GM12878 (cell line): ENCODE data around the gene SBNO2. TPM values are rescaled to one million over a fixed set of nuclear protein-coding genes. Genes with fewer than 3 reads are reported as not detected.

Experiments
- BCL11A ChIP-seq: IDR thresholded peaks from 2 replicates; pipeline ENCODE4 v1.6.1; 2011; ENCODE audit warnings: low read depth, low read length
- CBFB ChIP-seq: IDR thresholded peaks from 2 replicates; pipeline ENCODE4 v1.6.1; 2016; ENCODE audit warnings: antibody characterized with exemption, low read depth
- CBX3 ChIP-seq: fragments of 200-600 bp; sonication (generic); IDR thresholded peaks from 2 replicates; pipeline ENCODE4 v1.6.1; 2016; ENCODE audit warnings: low read depth, borderline replicate concordance
- CREM ChIP-seq: IDR thresholded peaks from 2 replicates; pipeline ENCODE4 v1.6.1; 2014; ENCODE audit warnings: antibody characterized with exemption, low read depth
- IRF4 ChIP-seq: IDR thresholded peaks from 2 replicates; pipeline ENCODE4 v1.6.1; 2011; ENCODE audit warnings: low read depth, low read length
- JUNB ChIP-seq: IDR thresholded peaks from 2 replicates; pipeline ENCODE4 v1.6.1; 2016; ENCODE audit warnings: antibody characterized with exemption, mild to moderate bottlenecking
- KAT2A ChIP-seq: conservative IDR thresholded peaks from 2 replicates; pipeline ENCODE4 v1.6.1; 2011; ENCODE audit warnings: low read depth, low read length; ENCODE audit not compliant: control insufficient read depth
- MEF2B ChIP-seq: fragments of 450-650 bp; IDR thresholded peaks from 2 replicates; pipeline ENCODE4 v1.6.1; 2018; ENCODE audit warnings: mild to moderate bottlenecking, moderate library complexity; ENCODE audit not compliant: partially characterized antibody, poor library complexity, severe bottlenecking
- MTA3 ChIP-seq: IDR thresholded peaks from 2 replicates; pipeline ENCODE4 v1.6.1; 2012; ENCODE audit warnings: low read length, inconsistent platforms, borderline replicate concordance
- MYB ChIP-seq: fragments of 150-350 bp; IDR thresholded peaks from 2 replicates; pipeline ENCODE4 v1.6.1; 2014; ENCODE audit warnings: mild to moderate bottlenecking, low read depth, low read length, borderline replicate concordance
- PML ChIP-seq: IDR thresholded peaks from 2 replicates; pipeline ENCODE4 v1.6.1; 2012; ENCODE audit warnings: low read length, inconsistent platforms
- RAD21 ChIP-seq: IDR thresholded peaks from 2 replicates; pipeline ENCODE4 v1.6.1; 2011; ENCODE audit warnings: mild to moderate bottlenecking, low read depth, low read length, moderate library complexity; ENCODE audit not compliant: insufficient read depth
- RB1 ChIP-seq: fragments of 450-650 bp; formaldehyde crosslinking; IDR thresholded peaks from 2 replicates; pipeline ENCODE4 v1.6.1; 2017; ENCODE audit warnings: mild to moderate bottlenecking, borderline replicate concordance
- RFX5 ChIP-seq: IDR thresholded peaks from 2 replicates; pipeline ENCODE4 v1.6.1; 2011; ENCODE audit warnings: low read depth, low read length, improper control_type of control experiment
- SIN3A ChIP-seq: IDR thresholded peaks from 2 replicates; pipeline ENCODE4 v1.6.1; 2012; ENCODE audit warnings: low read depth, low read length, improper control_type of control experiment
- SRF ChIP-seq, 2 experiments: IDR thresholded peaks; 2 replicates each; pipeline ENCODE4 v1.6.1; 2011; ENCODE audit warnings: low read depth in 2 of 2, low read length in 2 of 2, mild to moderate bottlenecking in 1 of 2, moderate library complexity in 1 of 2
- ZNF24 ChIP-seq: fragments of 450-650 bp; IDR thresholded peaks from 2 replicates; pipeline ENCODE4 v1.6.1; 2017; ENCODE audit warnings: antibody characterized with exemption, mild to moderate bottlenecking
- ZNF384 ChIP-seq: IDR thresholded peaks from 2 replicates; pipeline ENCODE4 v1.6.1; 2012; ENCODE audit warnings: low read depth, mild to moderate bottlenecking, low read length, improper control_type of control experiment, borderline replicate concordance
- ZNF622 ChIP-seq: fragments of 450-650 bp; IDR thresholded peaks from 2 replicates; pipeline ENCODE4 v1.6.1; 2017; ENCODE audit warnings: mild to moderate bottlenecking, inconsistent platforms
- polyA plus RNA-seq, 11 experiments: library from polyadenylated mRNA; depleted of rRNA in 4 of 11; unstranded in 6 of 11; stranded (reverse) in 5 of 11; fragments of >200 nt; fragmentation: Nextera tagmentation in 4 of 11; fragmentation: Illumina TruSeq in 1 of 11; extraction: Ambion mirVana in 4 of 11; extraction: Trizol in 1 of 11; gene quantifications; 1 replicate in 1 of 11; 2 replicates in 10 of 11; pipeline versions ENCODE4 v1.2.1 to v1.2.3, GENCODE V29; 2011 to 2016; ENCODE audit warnings: inconsistent platforms in 2 of 11, missing spikeins in 2 of 11, low read depth in 1 of 11
- total RNA-seq, 4 experiments: library from RNA; depleted of rRNA in 3 of 4; stranded (reverse); fragments of >200 nt in 3 of 4; fragmentation: Illumina TruSeq in 1 of 4; extraction: Trizol in 1 of 4; gene quantifications; 2 replicates each; pipeline versions ENCODE4 v1.2.1 to v1.2.3, GENCODE V29; 2013 to 2021
- TF ChIP-seq, protein P1 (sequence below): fragments of 450-650 bp; IDR thresholded peaks from 2 replicates; pipeline ENCODE4 v1.6.1; 2017; ENCODE audit warnings: borderline replicate concordance
- TF ChIP-seq, protein P2 (sequence below): fragments of 450-650 bp; formaldehyde crosslinking; IDR thresholded peaks from 2 replicates; pipeline ENCODE4 v1.4.0; 2022; ENCODE audit warnings: mild to moderate bottlenecking, moderate library complexity
- TF ChIP-seq, protein P3 (sequence below): IDR thresholded peaks from 2 replicates; pipeline ENCODE4 v1.6.1; 2011; ENCODE audit warnings: low read depth, mild to moderate bottlenecking, low read length, moderate library complexity, borderline replicate concordance; ENCODE audit errors: extremely low read depth
- TF ChIP-seq, protein P4 (sequence below): fragments of 450-650 bp; IDR thresholded peaks from 2 replicates; pipeline ENCODE4 v1.6.1; 2014; ENCODE audit warnings: mild to moderate bottlenecking
- TF ChIP-seq, protein P5 (sequence below): IDR thresholded peaks from 2 replicates; pipeline ENCODE4 v1.6.1; 2012; ENCODE audit warnings: low read depth, low read length, improper control_type of control experiment

The SBNO2 gene
- total and polyA plus RNA-seq, 10 of the 15 experiments (the other 5 are each of a cell fraction or from before 2014, with no cell fraction given) = 0.08 to 44.6 (median 5.4) TPM

- TF ChIP-seq RFX5 (no peak), ZNF622 (no peak), KAT2A (no peak), ZNF24 (no peak), JUNB (no peak), ZNF384 (no peak), MYB (no peak), CBFB (peak; percentile 35; the same call in 1 of the 2 replicates), MEF2B (no peak), CREM (0 out of 2 replicates have a peak, but pooled peaks have one; percentile 9), BCL11A (no peak), MTA3 (peak; percentile 77; the same call in 1 of the 2 replicates), RB1 (no peak), RAD21 (no peak), IRF4 (no peak), SIN3A (no peak), CBX3 (no peak), SRF (IDR thresholded peaks at IDR 0.05; ENCODE audit: low read depth in 2 of 2, low read length in 2 of 2) (no peak), PML (peak; percentile 78)
- TF ChIP-seq, protein P1, sequence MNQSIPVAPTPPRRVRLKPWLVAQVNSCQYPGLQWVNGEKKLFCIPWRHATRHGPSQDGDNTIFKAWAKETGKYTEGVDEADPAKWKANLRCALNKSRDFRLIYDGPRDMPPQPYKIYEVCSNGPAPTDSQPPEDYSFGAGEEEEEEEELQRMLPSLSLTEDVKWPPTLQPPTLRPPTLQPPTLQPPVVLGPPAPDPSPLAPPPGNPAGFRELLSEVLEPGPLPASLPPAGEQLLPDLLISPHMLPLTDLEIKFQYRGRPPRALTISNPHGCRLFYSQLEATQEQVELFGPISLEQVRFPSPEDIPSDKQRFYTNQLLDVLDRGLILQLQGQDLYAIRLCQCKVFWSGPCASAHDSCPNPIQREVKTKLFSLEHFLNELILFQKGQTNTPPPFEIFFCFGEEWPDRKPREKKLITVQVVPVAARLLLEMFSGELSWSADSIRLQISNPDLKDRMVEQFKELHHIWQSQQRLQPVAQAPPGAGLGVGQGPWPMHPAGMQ = no peak
- TF ChIP-seq, protein P2, sequence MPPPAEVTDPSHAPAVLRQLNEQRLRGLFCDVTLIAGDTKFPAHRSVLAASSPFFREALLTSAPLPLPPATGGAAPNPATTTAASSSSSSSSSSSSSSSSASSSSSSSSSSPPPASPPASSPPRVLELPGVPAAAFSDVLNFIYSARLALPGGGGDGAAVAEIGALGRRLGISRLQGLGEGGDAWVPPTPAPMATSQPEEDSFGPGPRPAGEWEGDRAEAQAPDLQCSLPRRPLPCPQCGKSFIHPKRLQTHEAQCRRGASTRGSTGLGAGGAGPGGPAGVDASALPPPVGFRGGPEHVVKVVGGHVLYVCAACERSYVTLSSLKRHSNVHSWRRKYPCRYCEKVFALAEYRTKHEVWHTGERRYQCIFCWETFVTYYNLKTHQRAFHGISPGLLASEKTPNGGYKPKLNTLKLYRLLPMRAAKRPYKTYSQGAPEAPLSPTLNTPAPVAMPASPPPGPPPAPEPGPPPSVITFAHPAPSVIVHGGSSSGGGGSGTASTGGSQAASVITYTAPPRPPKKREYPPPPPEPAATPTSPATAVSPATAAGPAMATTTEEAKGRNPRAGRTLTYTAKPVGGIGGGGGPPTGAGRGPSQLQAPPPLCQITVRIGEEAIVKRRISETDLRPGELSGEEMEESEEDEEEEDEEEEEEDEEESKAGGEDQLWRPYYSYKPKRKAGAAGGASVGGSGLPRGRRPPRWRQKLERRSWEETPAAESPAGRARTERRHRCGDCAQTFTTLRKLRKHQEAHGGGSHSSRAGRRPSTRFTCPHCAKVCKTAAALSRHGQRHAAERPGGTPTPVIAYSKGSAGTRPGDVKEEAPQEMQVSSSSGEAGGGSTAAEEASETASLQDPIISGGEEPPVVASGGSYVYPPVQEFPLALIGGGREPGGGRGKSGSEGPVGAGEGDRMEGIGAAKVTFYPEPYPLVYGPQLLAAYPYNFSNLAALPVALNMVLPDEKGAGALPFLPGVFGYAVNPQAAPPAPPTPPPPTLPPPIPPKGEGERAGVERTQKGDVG (CRISPR knock-in tag) = no peak
- TF ChIP-seq, protein P3, sequence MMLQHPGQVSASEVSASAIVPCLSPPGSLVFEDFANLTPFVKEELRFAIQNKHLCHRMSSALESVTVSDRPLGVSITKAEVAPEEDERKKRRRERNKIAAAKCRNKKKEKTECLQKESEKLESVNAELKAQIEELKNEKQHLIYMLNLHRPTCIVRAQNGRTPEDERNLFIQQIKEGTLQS = no peak
- TF ChIP-seq, protein P4, sequence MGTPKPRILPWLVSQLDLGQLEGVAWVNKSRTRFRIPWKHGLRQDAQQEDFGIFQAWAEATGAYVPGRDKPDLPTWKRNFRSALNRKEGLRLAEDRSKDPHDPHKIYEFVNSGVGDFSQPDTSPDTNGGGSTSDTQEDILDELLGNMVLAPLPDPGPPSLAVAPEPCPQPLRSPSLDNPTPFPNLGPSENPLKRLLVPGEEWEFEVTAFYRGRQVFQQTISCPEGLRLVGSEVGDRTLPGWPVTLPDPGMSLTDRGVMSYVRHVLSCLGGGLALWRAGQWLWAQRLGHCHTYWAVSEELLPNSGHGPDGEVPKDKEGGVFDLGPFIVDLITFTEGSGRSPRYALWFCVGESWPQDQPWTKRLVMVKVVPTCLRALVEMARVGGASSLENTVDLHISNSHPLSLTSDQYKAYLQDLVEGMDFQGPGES = no peak
- TF ChIP-seq, protein P5, sequence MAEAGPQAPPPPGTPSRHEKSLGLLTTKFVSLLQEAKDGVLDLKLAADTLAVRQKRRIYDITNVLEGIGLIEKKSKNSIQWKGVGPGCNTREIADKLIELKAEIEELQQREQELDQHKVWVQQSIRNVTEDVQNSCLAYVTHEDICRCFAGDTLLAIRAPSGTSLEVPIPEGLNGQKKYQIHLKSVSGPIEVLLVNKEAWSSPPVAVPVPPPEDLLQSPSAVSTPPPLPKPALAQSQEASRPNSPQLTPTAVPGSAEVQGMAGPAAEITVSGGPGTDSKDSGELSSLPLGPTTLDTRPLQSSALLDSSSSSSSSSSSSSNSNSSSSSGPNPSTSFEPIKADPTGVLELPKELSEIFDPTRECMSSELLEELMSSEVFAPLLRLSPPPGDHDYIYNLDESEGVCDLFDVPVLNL = no peak
Observed at GRCh38 chr19:1087813-1088415, 86.2 kb downstream of the SBNO2 start (continued).
